ENCODE results near the gene NLGN4X. TPM values are rescaled to one million over a fixed set of nuclear protein-coding genes. Genes with fewer than 3 reads are reported as not detected.
A peak's percentile ranks its signal among the peaks of the same experiment; 100 is the strongest.

The NLGN4X gene
- total and polyA plus RNA-seq, 3 experiments from 2014 or later = 0.21 TPM; not detected in 2

DNA sequence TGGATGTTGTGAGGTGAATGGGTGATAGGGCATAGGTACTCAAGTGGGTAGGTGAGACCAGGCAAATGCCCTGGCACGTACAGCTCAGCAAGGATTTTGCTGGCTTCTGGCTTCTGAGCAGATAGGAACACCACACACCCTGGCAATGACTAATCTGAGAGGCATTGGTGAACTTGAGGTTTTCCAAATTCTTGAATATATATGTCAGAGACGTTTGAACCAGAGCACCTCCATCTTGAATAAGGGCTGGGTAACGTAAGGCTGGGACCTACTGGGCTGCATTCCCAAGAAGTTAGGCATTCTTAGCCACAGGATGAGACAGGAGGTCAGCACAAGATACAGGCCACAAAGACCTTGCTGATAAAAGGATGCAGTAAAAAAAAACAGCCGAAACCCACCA is 204.5 kb downstream of the NLGN4X start:
- no peaks in the 10 kb centered on the region for H3K36me3 Mint-ChIP-seq
- POLR2A ChIA-PET = no interaction called here
- H3K27me3 Mint-ChIP-seq = peaks cover 0 to 3% of the 10 kb centered on the region in 2 donors
- Histone ChIP-seq H3K27ac (ENCODE audit: low read depth, low read length) (no peak overlapping the region), H3K9me3 (ENCODE audit: low read length) (no peaks in the 10 kb centered on the region), H3K36me3 (ENCODE audit: insufficient read depth, low read length) (no peaks in the 10 kb centered on the region), H3K4me1 (ENCODE audit: insufficient read depth, low read length) (no peaks in the 10 kb centered on the region), H3K4me3 (ENCODE audit: low read length) (no peak overlapping the region), H3K27me3 (ENCODE audit: insufficient read depth, low read length, poor library complexity, severe bottlenecking) (no peaks in the 10 kb centered on the region)
- no peak for DNase-seq
- H3K4me3 Mint-ChIP-seq = no peak overlapping the region
- no peak overlapping the region for H3K27ac Mint-ChIP-seq
- H3K9me3 Mint-ChIP-seq = peaks cover 0 to 5% (median 0%) of the 10 kb centered on the region in 5 donors
- CTCF ChIA-PET = no interaction called here
- H3K4me1 Mint-ChIP-seq = peaks cover 0 to 7% (median 0%) of the 10 kb centered on the region in 3 donors

DNA sequence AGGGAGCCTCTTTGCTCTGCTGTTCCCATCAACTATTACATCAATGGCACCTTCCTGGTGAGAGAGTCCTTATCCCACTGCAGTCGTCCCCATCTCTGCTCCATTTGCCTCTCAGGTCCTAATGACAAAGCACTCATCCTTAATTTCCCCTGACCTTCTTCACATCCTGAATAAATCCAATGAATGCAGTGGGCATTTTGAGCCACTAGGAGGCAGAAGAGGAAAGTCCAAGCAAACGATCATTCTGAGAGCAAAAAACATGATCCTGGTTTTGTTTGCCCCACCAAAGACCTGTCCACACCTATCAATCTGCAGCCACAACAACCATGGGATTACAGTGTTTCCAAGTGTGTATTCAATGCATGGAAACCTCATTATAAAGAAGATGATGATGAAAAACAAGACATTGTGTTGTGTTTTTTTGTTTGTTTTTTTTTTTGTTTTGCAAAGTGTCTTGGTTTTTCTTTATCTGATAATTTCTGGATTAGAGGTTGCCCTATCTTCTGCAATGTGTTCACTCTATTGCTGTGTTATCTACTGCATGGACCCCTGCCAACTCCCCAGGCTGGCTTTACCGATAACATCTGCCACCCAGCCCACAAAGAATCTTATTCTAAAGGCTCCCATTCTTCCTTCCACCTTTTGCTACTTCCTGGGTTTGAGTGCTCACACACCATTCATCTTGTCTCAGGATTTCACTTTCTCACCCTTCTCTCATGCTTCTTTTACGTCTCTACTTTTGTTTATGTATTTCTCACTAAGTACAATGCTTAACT is 207.2 kb downstream of the NLGN4X start:
- no peaks in the 10 kb centered on the region for H3K4me1 ChIP-seq (ENCODE audit: insufficient read depth, low read length)
- POLR2A ChIA-PET = no interaction called here
- H3K27ac ChIP-seq (ENCODE audit: low read depth, low read length) = no peak overlapping the region
- H3K4me3 Mint-ChIP-seq = no peak overlapping the region
- H3K27me3 Mint-ChIP-seq = peaks cover 0 to 3% of the 10 kb centered on the region in 2 donors
- CTCF ChIA-PET = no interaction called here
- DNase-seq = peak in 1 of 5 donors; percentile 11
- no peak overlapping the region for H3K4me3 ChIP-seq (ENCODE audit: low read length)
- no peak overlapping the region for H3K27ac Mint-ChIP-seq
- no peaks in the 10 kb centered on the region for H3K9me3 ChIP-seq (ENCODE audit: low read length)
- no peaks in the 10 kb centered on the region for H3K27me3 ChIP-seq (ENCODE audit: insufficient read depth, low read length, poor library complexity, severe bottlenecking)
- H3K4me1 Mint-ChIP-seq = peaks cover 0 to 7% (median 0%) of the 10 kb centered on the region in 3 donors
- H3K36me3 ChIP-seq (ENCODE audit: insufficient read depth, low read length) = no peaks in the 10 kb centered on the region
- H3K9me3 Mint-ChIP-seq = peaks cover 0 to 5% (median 0%) of the 10 kb centered on the region in 5 donors
- no peaks in the 10 kb centered on the region for H3K36me3 Mint-ChIP-seq

DNA sequence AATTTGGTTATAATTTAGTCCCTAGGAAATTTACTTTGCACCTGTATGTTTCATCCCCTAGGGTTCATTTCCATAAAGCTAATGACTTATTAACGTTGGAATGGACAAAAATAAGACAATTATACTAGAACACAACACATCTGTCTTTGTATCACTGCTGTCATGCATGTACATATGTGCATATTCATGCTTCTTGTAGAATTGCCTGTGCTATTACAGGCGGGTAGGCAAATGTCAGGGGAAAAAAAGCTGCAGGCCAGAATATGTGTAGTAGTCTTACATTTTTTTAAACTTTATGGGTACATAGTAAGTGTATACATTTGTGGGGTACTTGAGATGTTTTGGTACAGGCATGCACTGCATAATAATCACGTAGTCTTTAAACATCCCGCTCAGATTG is 209.6 kb downstream of the NLGN4X start:
- no peaks in the 10 kb centered on the region for H3K36me3 ChIP-seq (ENCODE audit: insufficient read depth, low read length)
- ChIA-PET CTCF (no interaction called here), POLR2A (no interaction called here)
- Mint-ChIP-seq H3K27me3 (no peaks in the 10 kb centered on the region), H3K4me1 (peaks cover 0 to 7% (median 0%) of the 10 kb centered on the region in 3 donors), H3K36me3 (no peaks in the 10 kb centered on the region), H3K27ac (no peak overlapping the region), H3K4me3 (no peak overlapping the region), H3K9me3 (peaks cover 0 to 3% (median 0%) of the 10 kb centered on the region in 5 donors)
- H3K4me1 ChIP-seq (ENCODE audit: insufficient read depth, low read length) = no peaks in the 10 kb centered on the region
- H3K4me3 ChIP-seq (ENCODE audit: low read length) = no peak overlapping the region
- no peaks in the 10 kb centered on the region for H3K9me3 ChIP-seq (ENCODE audit: low read length)
- no peaks in the 10 kb centered on the region for H3K27me3 ChIP-seq (ENCODE audit: insufficient read depth, low read length, poor library complexity, severe bottlenecking)
- no peak overlapping the region for H3K27ac ChIP-seq (ENCODE audit: low read depth, low read length)
- DNase-seq = no peak

- H3K36me3 ChIP-seq (ENCODE audit: insufficient read depth, low read length) = no peaks in the 10 kb centered on the region
- Mint-ChIP-seq H3K4me3 (no peak overlapping the region), H3K27ac (no peak overlapping the region), H3K36me3 (no peaks in the 10 kb centered on the region), H3K4me1 (no peaks in the 10 kb centered on the region), H3K9me3 (peaks cover 0 to 3% (median 0%) of the 10 kb centered on the region in 5 donors), H3K27me3 (no peaks in the 10 kb centered on the region)
- no peaks in the 10 kb centered on the region for H3K9me3 ChIP-seq (ENCODE audit: low read length)
- DNase-seq = no peak
- H3K4me1 ChIP-seq (ENCODE audit: insufficient read depth, low read length) = no peaks in the 10 kb centered on the region
- ChIA-PET POLR2A (no interaction called here), CTCF (no interaction called here)
- H3K27me3 ChIP-seq (ENCODE audit: insufficient read depth, low read length, poor library complexity, severe bottlenecking) = no peaks in the 10 kb centered on the region
- no peak overlapping the region for H3K4me3 ChIP-seq (ENCODE audit: low read length)
- no peak overlapping the region for H3K27ac ChIP-seq (ENCODE audit: low read depth, low read length)
Observed at GRCh38 chrX:6015423-6015822, 213.2 kb downstream of the NLGN4X start.

- POLR2A ChIA-PET = no interaction called here
- Mint-ChIP-seq H3K9me3 (peaks cover 0 to 5% (median 2%) of the 10 kb centered on the region in 5 donors), H3K4me1 (no peaks in the 10 kb centered on the region), H3K4me3 (no peak overlapping the region), H3K27ac (no peak overlapping the region), H3K27me3 (no peaks in the 10 kb centered on the region), H3K36me3 (no peaks in the 10 kb centered on the region)
- Histone ChIP-seq H3K9me3 (ENCODE audit: low read length) (no peaks in the 10 kb centered on the region), H3K4me1 (ENCODE audit: insufficient read depth, low read length) (no peaks in the 10 kb centered on the region), H3K36me3 (ENCODE audit: insufficient read depth, low read length) (no peaks in the 10 kb centered on the region), H3K27ac (ENCODE audit: low read depth, low read length) (no peak overlapping the region), H3K4me3 (ENCODE audit: low read length) (no peak overlapping the region), H3K27me3 (ENCODE audit: insufficient read depth, low read length, poor library complexity, severe bottlenecking) (no peaks in the 10 kb centered on the region)
- CTCF ChIA-PET = no interaction called here
- no peak for DNase-seq
Observed at GRCh38 chrX:6012357-6012756, 216.3 kb downstream of the NLGN4X start.

DNA sequence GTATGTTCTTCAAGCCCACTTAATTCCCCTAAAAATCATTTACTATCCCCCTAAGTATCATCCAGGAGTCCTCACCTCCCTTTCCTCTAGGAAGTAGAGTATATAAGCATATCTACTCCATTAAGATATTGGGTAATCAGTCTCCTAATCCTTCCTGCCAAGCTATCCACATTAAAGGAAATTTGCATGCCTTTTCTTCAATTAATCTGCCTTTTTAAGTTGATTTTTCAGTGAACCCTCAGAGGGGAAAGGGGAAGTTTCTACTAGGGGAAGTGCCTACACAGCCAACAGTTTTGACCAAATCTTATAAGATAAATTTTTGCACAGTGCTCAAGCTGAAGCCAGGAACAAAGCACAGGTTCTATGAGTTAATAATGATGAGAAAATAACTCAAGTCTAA is 222.8 kb downstream of the NLGN4X start:
- H3K27ac Mint-ChIP-seq = no peak overlapping the region
- Histone ChIP-seq H3K4me3 (ENCODE audit: low read length) (no peak overlapping the region), H3K36me3 (ENCODE audit: insufficient read depth, low read length) (no peaks in the 10 kb centered on the region), H3K4me1 (ENCODE audit: insufficient read depth, low read length) (no peaks in the 10 kb centered on the region), H3K27me3 (ENCODE audit: insufficient read depth, low read length, poor library complexity, severe bottlenecking) (no peaks in the 10 kb centered on the region), H3K27ac (ENCODE audit: low read depth, low read length) (no peak overlapping the region), H3K9me3 (ENCODE audit: low read length) (no peaks in the 10 kb centered on the region)
- H3K4me1 Mint-ChIP-seq = no peaks in the 10 kb centered on the region
- no peak overlapping the region for H3K4me3 Mint-ChIP-seq
- no peaks in the 10 kb centered on the region for H3K27me3 Mint-ChIP-seq
- ChIA-PET POLR2A (no interaction called here), CTCF (no interaction called here)
- H3K36me3 Mint-ChIP-seq = no peaks in the 10 kb centered on the region
- peaks cover 0 to 2% (median 0%) of the 10 kb centered on the region in 5 donors for H3K9me3 Mint-ChIP-seq
- no peak for DNase-seq

- ChIA-PET POLR2A (no interaction called here), CTCF (no interaction called here)
- DNase-seq = no peak
- H3K4me3 Mint-ChIP-seq = no peak overlapping the region
- H3K27ac ChIP-seq (ENCODE audit: low read depth, low read length) = no peak overlapping the region
- no peaks in the 10 kb centered on the region for H3K36me3 ChIP-seq (ENCODE audit: insufficient read depth, low read length)
- no peaks in the 10 kb centered on the region for H3K4me1 ChIP-seq (ENCODE audit: insufficient read depth, low read length)
- no peaks in the 10 kb centered on the region for H3K27me3 ChIP-seq (ENCODE audit: insufficient read depth, low read length, poor library complexity, severe bottlenecking)
- no peaks in the 10 kb centered on the region for H3K9me3 Mint-ChIP-seq
- no peaks in the 10 kb centered on the region for H3K4me1 Mint-ChIP-seq
- no peak overlapping the region for H3K4me3 ChIP-seq (ENCODE audit: low read length)
- no peaks in the 10 kb centered on the region for H3K27me3 Mint-ChIP-seq
- no peak overlapping the region for H3K27ac Mint-ChIP-seq
- H3K9me3 ChIP-seq (ENCODE audit: low read length) = no peaks in the 10 kb centered on the region
- no peaks in the 10 kb centered on the region for H3K36me3 Mint-ChIP-seq
Observed at GRCh38 chrX:6004529-6004928, 224.1 kb downstream of the NLGN4X start.

- POLR2A ChIA-PET = no interaction called here
- no peaks in the 10 kb centered on the region for H3K36me3 ChIP-seq (ENCODE audit: insufficient read depth, low read length)
- H3K4me3 ChIP-seq (ENCODE audit: low read length) = no peak overlapping the region
- no peaks in the 10 kb centered on the region for H3K4me1 ChIP-seq (ENCODE audit: insufficient read depth, low read length)
- H3K9me3 Mint-ChIP-seq = no peaks in the 10 kb centered on the region
- H3K27me3 ChIP-seq (ENCODE audit: insufficient read depth, low read length, poor library complexity, severe bottlenecking) = no peaks in the 10 kb centered on the region
- no peak for DNase-seq
- H3K4me3 Mint-ChIP-seq = no peak overlapping the region
- no peaks in the 10 kb centered on the region for H3K27me3 Mint-ChIP-seq
- no peaks in the 10 kb centered on the region for H3K9me3 ChIP-seq (ENCODE audit: low read length)
- CTCF ChIA-PET = no interaction called here
- H3K27ac Mint-ChIP-seq = no peak overlapping the region
- H3K36me3 Mint-ChIP-seq = no peaks in the 10 kb centered on the region
- H3K4me1 Mint-ChIP-seq = no peaks in the 10 kb centered on the region
- H3K27ac ChIP-seq (ENCODE audit: low read depth, low read length) = no peak overlapping the region
Observed at GRCh38 chrX:6002056-6002455, 226.6 kb downstream of the NLGN4X start.

Data from CD8-positive, alpha-beta memory T cell (primary cell).